Spleen (tissue), 11 donors: ENCODE data around the gene AADACL3. TPM values are rescaled to one million over a fixed set of nuclear protein-coding genes. Genes with fewer than 3 reads are reported as not detected.
"Not testable (repeated sequence)": the region's sequence is repeated elsewhere in the genome, so short reads cannot be mapped to it uniquely, and the experiment has no call there.

Experiments
- DNase-seq: peaks from one replicate; pipeline ENCODE4 v3.0.0-alpha.2; 2020
- H3K27ac ChIP-seq, 8 donors: fragments of 200-600 bp; sonication (generic) in 7 of 8; 1 replicate in 4 of 8; 2 replicates in 4 of 8; pipeline versions ENCODE4 v1.5.0 to v1.8.0; 2016 to 2021; ENCODE audit warnings: inconsistent platforms in 4 of 8, mild to moderate bottlenecking in 4 of 8, moderate library complexity in 1 of 8
- H3K27me3 ChIP-seq, 7 donors: fragments of 200-600 bp; sonication (generic) in 6 of 7; replicated peaks in 1 of 7; 1 replicate in 4 of 7; 2 replicates in 3 of 7; pipeline versions ENCODE4 v1.5.0 to v1.8.0; 2016 to 2021; ENCODE audit warnings: inconsistent platforms in 3 of 7, mild to moderate bottlenecking in 1 of 7
- H3K36me3 ChIP-seq, 6 donors: fragments of 200-600 bp; sonication (generic) in 5 of 6; 1 replicate in 4 of 6; 2 replicates in 2 of 6; pipeline versions ENCODE4 v1.5.0 to v1.8.0; 2016 to 2021; ENCODE audit warnings: inconsistent platforms in 2 of 6
- H3K4me1 ChIP-seq, 6 donors: fragments of 200-600 bp; sonication (generic) in 5 of 6; 1 replicate in 3 of 6; 2 replicates in 3 of 6; pipeline versions ENCODE4 v1.5.0 to v1.8.0; 2016 to 2021; ENCODE audit warnings: inconsistent platforms in 3 of 6
- H3K4me3 ChIP-seq, 8 donors: fragments of 200-600 bp; sonication (generic) in 7 of 8; 1 replicate in 4 of 8; 2 replicates in 4 of 8; pipeline versions ENCODE4 v1.5.0 to v1.8.0; 2016 to 2021; ENCODE audit warnings: inconsistent platforms in 4 of 8, mild to moderate bottlenecking in 4 of 8, moderate library complexity in 2 of 8
- H3K9me3 ChIP-seq, 8 donors: fragments of 200-600 bp; sonication (generic) in 7 of 8; 1 replicate in 4 of 8; 2 replicates in 4 of 8; pipeline versions ENCODE4 v1.5.0 to v1.8.0; 2016 to 2021; ENCODE audit warnings: inconsistent platforms in 4 of 8
- CTCF ChIP-seq, 11 experiments: fragments of 200-600 bp in 7 of 11; fragments of 450-650 bp in 4 of 11; sonication (generic) in 4 of 11; IDR thresholded peaks in 8 of 11; conservative IDR thresholded peaks in 3 of 11; 1 replicate in 7 of 11; 2 replicates in 4 of 11; pipeline versions ENCODE4 v1.4.0 to v1.8.0; 2016 to 2021; ENCODE audit warnings: antibody characterized with exemption in 11 of 11, inconsistent platforms in 4 of 11, mild to moderate bottlenecking in 1 of 11
- POLR2A ChIP-seq, 3 donors: fragments of 450-650 bp; IDR thresholded peaks; one replicate each; pipeline ENCODE4 v1.5.1; 2017; ENCODE audit warnings: antibody characterized with exemption in 3 of 3, mild to moderate bottlenecking in 1 of 3
- POLR2AphosphoS5 ChIP-seq, 3 donors: sonication (generic); formaldehyde crosslinking; IDR thresholded peaks; one replicate each; pipeline ENCODE4 v1.5.1; 2017; ENCODE audit warnings: antibody characterized with exemption in 3 of 3
- WGBS, 5 donors: extraction: QIAGEN DNeasy Blood & Tissue Kit in 3 of 5; methylation state at CpG; one replicate each; pipeline versions ENCODE4 v1.1.5 to v1.1.7; 2013 to 2018; 5-methylcytosine and 5-hydroxymethylcytosine counted together
- intact Hi-C: fragments of 100-400 bp; cut with DNase I; formaldehyde crosslinking; loops from one replicate; pipeline ENCODE4 v1.15.0; 2023; ENCODE audit warnings: low total_unique reads
- polyA plus RNA-seq, 3 donors: library from polyadenylated mRNA; stranded (reverse); fragments of 200-250 nt; gene quantifications; one replicate each; pipeline ENCODE4 v1.2.1, GENCODE V29; 2013
- total RNA-seq, 7 donors: library from RNA; depleted of rRNA in 3 of 7; stranded (reverse); fragments of >200 nt in 3 of 7; fragmentation: NEBNext Ultra II Directional in 4 of 7; extraction: Animal tissue kit (Norgen Biotek cat#: 25700) in 4 of 7; gene quantifications; one replicate each; pipeline versions ENCODE4 v1.1.0 to v1.2.1, GENCODE V29; 2016 to 2021
- donor health status: healthy with polysubstance abuse.
- donor health status: DM: no; HTN: no; CAD: no; lungs with moderate emphysema.
- donor health status: DM: no; HTN: no; CAD: no.
- donor health status: Bipolar disorder and iron deficiency.
- donor health status: healthy.
- donor health status: DM: no; HTN: no; CAD: no.
- donor health status: DM: yes; HTN: yes; CAD: no.

The AADACL3 gene
- total and polyA plus RNA-seq, 10 donors = not detected

GRCh38 chr1:12711536-12711935 lies 4.4 kb upstream of the AADACL3 start:
- no peak overlapping the region for H3K4me3 ChIP-seq
- H3K4me1 ChIP-seq = no peaks in the 10 kb centered on the region
- H3K27me3 ChIP-seq = peaks cover 0 to 33% (median 0%) of the 10 kb centered on the region in 7 donors
- H3K36me3 ChIP-seq = no peaks in the 10 kb centered on the region
- intact Hi-C loops = no loop called here
- no peaks in the 10 kb centered on the region for H3K9me3 ChIP-seq
- TF ChIP-seq CTCF (IDR thresholded peaks at IDR 0.05 in 8 of 11, conservative IDR thresholded peaks at IDR 0.05 in 3 of 11) (no peak), POLR2A (IDR thresholded peaks at IDR 0.05) (no peak), POLR2AphosphoS5 (IDR thresholded peaks at IDR 0.05) (no peak)
- whole genome bisulfite sequencing, 5 donors = 60 to 84% (median 70%) methylated on average over 3 of the region's 3 CpGs
- DNase-seq = no peak
- H3K27ac ChIP-seq = no peak overlapping the region

- no peak overlapping the region for H3K27ac ChIP-seq
- no peaks in the 10 kb centered on the region for H3K4me1 ChIP-seq
- no peaks in the 10 kb centered on the region for H3K36me3 ChIP-seq
- 47 to 81% (median 70%) methylated on average over 1 of the region's 1 CpG for WGBS, 5 donors
- TF ChIP-seq POLR2A (IDR thresholded peaks at IDR 0.05) (no peak), CTCF (IDR thresholded peaks at IDR 0.05 in 8 of 11, conservative IDR thresholded peaks at IDR 0.05 in 3 of 11) (no peak), POLR2AphosphoS5 (IDR thresholded peaks at IDR 0.05) (no peak)
- no peaks in the 10 kb centered on the region for H3K9me3 ChIP-seq
- H3K4me3 ChIP-seq = no peak overlapping the region
- intact Hi-C loops = no loop called here
- H3K27me3 ChIP-seq = peaks cover 0 to 32% (median 0%) of the 10 kb centered on the region in 7 donors
- DNase-seq = no peak
Observed at GRCh38 chr1:12712076-12712475, 3.8 kb upstream of the AADACL3 start.

GRCh38 chr1:12712929-12713328 lies 3.0 kb upstream of the AADACL3 start:
- intact Hi-C loops = no loop called here
- WGBS, 5 donors = 86 to 94% (median 88%) methylated on average over 8 of the region's 8 CpGs
- no peak overlapping the region for H3K27ac ChIP-seq

GRCh38 chr1:12713651-12714050 lies 2.3 kb upstream of the AADACL3 start:
- intact Hi-C loops, H3K4me3 ChIP-seq: not testable (repeated sequence)

More at GRCh38 chr1:12712929-12713328, 3.0 kb upstream of the AADACL3 start:
- H3K9me3 ChIP-seq = no peaks in the 10 kb centered on the region
- H3K36me3 ChIP-seq = no peaks in the 10 kb centered on the region
- H3K4me1 ChIP-seq = no peaks in the 10 kb centered on the region
- H3K4me3 ChIP-seq = no peak overlapping the region
- no peak for DNase-seq
- peaks cover 0 to 37% (median 0%) of the 10 kb centered on the region in 7 donors for H3K27me3 ChIP-seq
- TF ChIP-seq CTCF (IDR thresholded peaks at IDR 0.05 in 8 of 11, conservative IDR thresholded peaks at IDR 0.05 in 3 of 11) = no peak
- no peak for TF ChIP-seq POLR2A (IDR thresholded peaks at IDR 0.05)
- TF ChIP-seq POLR2AphosphoS5 (IDR thresholded peaks at IDR 0.05) = no peak

More at GRCh38 chr1:12713651-12714050, 2.3 kb upstream of the AADACL3 start:
- DNase-seq, H3K4me1 ChIP-seq, H3K9me3 ChIP-seq, H3K36me3 ChIP-seq, H3K27ac ChIP-seq: not testable (repeated sequence)
- WGBS, 5 donors = 82 to 94% (median 83%) methylated on average over 5 of the region's 5 CpGs
- H3K27me3 ChIP-seq = peaks cover 0 to 38% (median 0%) of the 10 kb centered on the region in 7 donors
